HG03064 (cell line): ENCODE data around the gene KRTAP10-5.
"Not testable (repeated sequence)": the region's sequence is repeated elsewhere in the genome, so short reads cannot be mapped to it uniquely, and the experiment has no call there.

Experiments used
- ATAC-seq: cut with Tn5 transposase; IDR thresholded peaks from one replicate; pipeline ENCODE4 v1.9.1; 2021; ENCODE audit warnings: low read depth; ENCODE audit not compliant: unreplicated experiment

The KRTAP10-5 gene

DNA sequence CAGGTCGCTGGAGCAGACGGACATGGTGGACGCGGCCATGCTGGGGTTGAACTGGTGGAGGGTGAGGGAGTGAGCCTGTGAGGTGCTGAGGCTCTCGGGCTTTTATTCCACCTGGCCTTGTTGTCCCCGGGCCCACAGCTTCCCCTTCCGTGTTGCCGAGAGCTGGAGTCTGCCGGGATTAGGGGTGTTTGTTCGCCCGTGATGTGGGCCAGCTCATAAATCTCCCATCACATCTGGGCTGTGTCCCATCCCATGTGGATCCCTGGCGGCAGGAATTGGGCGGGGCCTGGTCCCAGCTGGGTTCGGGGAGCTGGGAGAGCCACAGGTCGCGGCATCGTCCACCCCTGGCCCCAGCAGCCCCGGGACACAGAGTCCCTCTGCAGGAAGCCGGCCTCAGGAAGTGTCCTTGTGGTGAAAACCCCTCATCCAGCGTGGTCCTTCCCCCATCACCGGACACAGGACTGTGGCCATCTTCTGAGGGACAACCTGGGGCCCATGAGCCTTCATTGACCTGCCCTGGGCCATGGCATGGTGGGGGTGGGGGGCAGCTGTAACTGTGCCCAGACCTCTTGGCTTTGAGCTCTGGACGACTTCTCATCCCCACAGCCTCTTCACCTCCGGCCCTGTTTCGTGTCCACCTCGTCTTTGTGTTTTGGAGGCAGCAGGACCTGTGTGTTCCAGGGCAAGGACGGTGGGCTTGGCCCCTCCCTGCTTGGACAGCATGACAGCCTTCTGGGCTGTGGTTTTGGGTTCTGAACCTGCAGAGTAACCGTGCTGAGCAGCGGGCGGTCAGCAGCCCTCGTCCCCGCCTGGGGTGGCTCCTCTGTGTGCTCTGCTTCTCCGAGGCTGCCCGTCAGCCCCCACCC lies 12.3 kb upstream of the KRTAP10-5 start, which contains the start of gene KRTAP10-6:
TSS of gene KRTAP10-6 (minus strand) at position 60 of the 866 bp plus-strand sequence. CDS start at position 39, 21 bp downstream.
- ATAC-seq, result no peak

DNA sequence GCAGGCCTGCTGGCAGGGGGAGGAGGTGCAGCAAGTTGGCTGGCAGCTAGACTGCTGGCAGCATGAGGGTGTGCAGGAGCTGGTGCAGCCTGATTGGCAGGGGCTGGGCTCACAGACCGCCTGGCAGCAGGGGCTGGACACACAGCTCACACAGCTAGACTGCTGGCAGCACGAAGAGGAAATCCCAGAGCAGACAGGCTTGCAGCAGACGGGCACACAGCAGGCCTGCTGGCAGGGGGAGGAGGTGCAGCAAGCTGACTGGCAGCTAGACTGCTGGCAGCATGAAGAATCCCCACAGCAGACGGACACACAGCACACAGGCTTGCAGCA lies 11.4 kb upstream of the KRTAP10-5 start:
- ATAC-seq, result not testable (repeated sequence)

DNA sequence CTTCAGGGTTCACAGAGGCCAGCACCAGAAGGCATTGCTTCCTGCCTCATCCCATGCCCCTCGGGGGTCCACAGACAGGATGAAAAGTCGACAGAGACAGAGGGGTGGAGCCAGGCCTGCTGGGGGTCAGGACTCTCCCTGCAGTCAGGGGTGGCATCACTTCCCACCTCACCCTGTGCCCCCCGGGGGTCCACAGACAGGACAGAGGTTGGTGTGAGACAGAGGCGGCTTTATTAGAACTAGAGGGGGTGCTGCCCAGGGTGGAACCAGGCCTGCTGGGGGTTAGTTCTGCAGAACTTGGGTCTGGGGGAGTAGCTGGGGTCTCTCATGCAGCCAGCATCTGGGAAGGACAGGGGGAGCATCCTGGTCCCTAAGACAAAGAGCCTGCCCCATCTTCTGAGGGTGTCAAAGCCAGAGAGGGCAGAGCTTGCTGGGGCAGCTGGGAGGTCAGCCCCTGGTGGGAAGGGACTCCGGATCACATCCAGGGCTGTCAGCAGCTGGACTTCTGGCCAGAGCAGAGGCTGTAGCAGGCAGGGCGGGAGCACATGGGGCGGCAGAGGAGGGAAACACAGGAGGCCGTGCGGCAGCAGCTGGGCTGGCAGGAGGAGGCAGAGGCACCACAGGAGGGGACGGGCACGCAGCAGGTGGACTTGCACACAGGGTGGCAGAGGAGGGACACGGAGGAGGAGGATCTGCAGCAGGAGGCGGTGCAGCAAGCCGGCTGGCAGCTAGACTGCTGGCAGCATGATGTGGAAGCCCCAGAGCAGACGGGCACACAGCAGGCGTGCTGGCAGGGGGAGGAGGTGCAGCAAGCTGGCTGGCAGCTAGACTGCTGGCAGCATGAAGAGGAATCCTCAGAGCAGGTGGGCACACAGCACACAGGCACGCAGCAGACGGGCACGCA lies 10.7 kb upstream of the KRTAP10-5 start:
- not testable (repeated sequence) for ATAC-seq

DNA sequence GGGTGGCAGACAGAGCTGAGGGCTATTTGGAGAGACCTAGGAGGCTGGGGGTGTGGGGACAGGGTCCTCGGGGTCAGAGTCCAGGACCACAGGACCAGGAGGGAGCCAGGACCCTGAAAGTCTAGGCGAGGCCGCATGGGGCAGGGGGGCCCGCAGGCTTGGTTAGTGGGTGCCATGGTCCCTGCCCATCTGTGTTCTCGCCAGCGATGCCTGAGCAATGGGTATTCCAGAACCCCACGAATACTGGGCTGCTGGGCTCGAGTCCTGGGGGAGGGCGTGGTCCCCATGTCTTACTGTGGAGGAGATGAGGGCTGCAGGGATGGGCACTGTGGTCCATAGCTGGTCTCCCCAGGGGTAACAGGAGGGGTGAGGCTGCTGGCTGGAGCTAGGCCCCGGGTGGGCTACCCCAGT lies 9.9 kb upstream of the KRTAP10-5 start:
- ATAC-seq, result no peak

DNA sequence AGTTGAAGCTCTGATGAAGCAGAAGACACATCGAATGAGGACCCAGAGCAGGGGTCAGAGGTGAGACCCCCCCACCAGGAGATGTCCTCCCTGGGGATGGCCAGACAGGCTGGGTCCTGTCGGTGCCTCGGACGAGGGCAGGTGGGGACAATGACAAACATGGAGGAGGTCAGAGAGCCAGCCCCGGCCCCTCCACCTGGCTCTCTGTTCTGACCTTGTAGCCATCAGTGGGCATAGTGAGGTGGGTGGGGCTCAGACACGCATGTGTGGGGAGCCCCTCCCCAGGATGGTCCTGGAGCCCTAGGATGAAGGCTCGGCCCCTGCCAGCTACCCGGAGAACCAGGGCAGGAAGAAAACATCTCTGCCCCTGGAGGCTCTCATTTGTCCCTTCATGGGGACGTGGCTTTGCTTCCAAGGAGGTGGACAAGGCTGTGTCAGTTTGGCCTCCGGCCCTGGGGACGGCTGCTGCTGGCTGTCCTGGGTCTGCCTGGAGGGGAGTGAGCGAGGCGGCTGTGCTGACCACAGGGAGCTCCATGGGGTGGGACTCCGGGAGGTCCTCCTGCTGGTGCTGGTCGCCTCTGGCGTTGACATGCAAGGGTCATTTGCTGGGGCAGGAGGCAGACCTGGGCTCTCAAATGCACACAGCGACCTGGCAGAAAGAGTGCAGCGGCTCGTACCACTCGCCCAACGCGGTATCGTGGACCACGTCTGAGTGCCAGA lies 9.3 kb upstream of the KRTAP10-5 start:
- no peak for ATAC-seq

DNA sequence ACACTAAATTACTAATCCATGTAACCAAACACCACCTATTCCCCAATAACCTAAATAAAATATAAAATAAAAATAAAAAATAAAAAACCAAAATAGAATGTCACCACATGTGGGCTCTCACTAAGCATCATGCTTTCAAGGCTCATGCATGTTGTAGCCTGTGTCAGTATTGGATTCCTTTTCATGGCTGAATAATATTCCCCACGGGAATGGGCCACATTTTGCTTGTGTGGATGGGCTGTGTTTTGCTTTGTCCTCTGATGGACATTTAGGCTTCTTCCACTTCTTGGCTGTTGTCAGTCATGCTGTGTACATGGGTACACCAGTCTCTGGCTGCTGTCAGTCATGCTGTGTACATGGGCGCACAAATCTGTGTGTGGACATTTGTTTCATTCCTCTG lies 8.7 kb upstream of the KRTAP10-5 start:
- no peak for ATAC-seq

DNA sequence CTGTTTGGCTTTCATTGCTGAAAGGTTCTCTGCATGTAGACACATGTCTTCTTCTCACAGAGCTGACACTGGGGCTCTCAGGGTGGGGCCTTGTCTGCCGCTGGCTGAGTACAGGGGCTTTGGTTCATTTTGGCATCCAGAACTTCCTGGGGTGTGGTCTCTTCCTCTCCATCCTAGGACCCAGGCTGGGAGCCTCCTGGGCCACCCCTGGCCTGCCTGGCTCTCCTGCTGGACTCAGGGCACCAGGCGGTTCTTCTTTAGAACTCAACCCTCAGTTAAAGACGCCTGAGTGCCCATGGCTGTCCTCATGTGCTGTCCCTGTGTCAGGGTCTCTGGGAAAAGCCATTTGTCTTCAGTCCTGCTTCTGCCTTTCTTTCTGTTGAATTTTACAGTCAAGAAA lies 5.5 kb upstream of the KRTAP10-5 start:
- no peak for ATAC-seq

DNA sequence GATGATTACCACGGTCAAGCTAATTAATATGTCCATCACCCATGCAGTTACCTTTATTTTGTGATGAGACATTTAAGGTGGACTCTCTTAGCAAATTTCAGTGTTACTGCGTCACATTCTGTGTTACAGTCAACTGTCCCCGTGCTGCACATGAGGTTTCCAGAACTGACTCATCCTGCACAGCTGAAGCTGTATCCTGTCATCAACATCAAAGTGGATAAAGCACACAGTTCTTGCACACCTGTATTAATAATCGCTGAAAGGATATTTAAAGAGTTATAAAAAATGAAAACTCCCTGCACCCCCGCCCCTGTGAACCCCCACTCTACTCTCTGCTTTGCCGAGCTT lies 3.4 kb upstream of the KRTAP10-5 start:
- no peak for ATAC-seq

DNA sequence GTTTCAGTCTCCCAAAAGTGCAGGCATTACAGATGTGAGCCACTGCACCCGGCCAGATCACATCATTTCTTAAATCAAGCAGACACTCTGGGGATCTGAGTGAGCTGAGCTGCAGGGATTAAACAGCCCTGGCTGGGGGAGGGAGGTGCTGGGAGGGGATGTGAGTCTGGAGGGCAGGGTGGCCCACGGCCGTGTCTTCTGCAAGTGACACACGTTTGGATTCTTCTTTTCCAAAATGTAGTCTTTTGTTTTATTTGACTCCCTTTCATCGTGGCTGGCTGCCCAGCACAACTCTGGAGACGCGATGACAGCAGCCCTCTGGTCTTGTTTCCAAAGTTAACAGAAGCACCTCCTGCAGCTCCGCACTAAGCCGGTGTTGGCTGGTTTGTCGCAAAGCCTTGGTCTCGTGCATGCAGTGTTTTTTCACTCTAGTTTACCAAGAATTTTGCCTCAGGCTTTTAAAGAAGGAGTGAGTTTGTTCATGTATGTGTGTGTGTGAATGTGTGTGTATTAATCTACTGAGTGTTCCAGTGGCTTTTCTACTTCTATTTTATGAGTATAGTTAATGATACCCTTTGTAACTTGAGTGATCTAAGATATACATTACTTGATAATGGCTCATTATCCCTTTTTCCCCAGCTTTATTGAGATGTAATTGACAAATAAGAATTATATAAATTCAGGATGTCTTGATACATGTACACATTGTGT lies 2.8 kb upstream of the KRTAP10-5 start:
- ATAC-seq, result no peak

DNA sequence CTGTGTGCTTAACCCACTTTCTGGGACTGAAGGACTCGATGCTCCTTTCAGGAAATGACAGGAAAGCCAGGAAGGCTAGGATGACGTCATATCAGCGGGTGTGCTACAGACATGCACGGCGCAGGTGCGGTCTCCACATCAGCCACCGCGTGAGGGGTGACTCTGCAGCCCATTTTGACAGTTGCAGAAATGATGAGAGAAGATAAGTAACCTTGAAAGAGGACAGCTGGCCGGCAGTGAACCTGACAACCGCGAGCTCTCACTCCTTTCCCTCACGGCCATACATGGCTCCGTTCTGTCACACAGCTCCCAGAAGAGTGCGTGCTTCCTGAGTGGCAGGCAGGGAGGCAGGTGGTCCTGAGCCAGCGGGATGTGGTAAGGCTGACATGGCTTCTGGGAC lies 1.7 kb upstream of the KRTAP10-5 start:
- ATAC-seq, result no peak

DNA sequence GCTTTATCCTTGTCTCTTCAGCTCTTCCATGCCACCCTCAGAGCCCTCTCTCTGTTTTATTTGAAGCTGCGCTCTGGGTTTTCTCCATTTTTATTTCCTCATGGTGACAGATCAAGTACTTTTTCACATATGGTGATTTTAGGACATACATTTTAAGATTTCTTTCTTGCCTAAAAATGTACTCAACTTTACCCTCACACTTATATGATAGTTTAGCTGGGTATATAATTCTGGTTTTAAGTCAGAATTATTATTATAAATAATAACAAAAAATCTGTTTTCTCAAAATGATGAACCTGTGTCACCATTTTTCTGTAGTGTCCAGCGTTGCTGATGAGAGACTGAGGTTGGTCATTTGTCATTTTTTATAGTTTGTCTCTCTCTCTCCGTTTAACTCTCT lies 754 bp upstream of the KRTAP10-5 start:
- ATAC-seq, result no peak

DNA sequence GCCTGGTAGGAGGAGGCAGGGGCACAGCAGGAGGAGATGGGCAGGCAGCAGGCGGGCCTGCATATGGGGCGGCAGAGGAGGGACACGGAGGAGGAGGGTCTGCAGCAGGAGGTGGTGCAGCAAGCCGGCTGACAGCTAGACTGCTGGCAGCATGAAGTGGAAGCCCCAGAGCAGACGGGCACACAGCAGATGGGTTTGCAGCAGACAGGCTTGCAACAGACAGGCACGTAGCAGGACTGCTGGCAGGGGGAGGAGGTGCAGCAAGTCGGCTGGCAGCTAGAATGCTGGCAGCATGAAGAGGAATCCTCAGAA lies 615 bp downstream of the KRTAP10-5 start:
- no peak for ATAC-seq

DNA sequence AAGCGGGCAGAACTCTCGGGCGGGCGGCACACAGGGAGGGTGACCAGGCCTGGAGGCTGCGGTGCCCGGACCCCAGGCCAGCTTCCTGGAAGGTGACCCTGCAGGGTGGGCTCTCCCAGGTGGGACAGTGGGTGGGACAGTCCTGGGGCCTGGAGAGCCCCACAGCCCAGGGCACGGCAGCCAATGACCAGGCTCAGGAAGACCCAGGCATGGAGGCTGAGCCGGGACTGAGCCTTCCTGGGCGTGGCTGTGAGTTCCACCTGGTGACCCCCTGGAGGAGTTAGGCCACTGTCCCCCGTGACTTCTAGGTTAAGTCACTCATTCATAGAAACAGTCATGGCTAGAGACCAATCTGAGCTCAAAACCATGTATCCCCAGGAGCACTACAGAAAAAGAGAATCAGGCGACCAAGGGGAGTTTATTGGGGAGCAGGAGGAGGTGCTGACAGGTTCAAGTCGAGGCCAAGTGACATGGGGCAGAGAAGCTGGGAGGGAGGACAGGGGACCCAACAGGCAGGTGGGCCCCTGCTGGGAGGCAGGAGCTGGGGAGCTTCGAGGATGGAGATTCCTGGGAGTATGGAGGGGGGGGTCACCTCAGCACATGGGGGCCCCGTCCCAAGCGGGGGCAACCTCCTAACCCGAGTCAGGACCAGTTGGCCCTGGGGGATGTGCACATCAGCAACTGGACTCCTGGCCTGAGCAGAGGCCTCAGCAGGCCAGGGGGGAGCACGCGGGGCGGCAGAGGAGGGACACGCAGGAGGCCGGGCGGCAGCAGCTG lies 1.2 kb downstream of the KRTAP10-5 start:
- ATAC-seq, result no peak

DNA sequence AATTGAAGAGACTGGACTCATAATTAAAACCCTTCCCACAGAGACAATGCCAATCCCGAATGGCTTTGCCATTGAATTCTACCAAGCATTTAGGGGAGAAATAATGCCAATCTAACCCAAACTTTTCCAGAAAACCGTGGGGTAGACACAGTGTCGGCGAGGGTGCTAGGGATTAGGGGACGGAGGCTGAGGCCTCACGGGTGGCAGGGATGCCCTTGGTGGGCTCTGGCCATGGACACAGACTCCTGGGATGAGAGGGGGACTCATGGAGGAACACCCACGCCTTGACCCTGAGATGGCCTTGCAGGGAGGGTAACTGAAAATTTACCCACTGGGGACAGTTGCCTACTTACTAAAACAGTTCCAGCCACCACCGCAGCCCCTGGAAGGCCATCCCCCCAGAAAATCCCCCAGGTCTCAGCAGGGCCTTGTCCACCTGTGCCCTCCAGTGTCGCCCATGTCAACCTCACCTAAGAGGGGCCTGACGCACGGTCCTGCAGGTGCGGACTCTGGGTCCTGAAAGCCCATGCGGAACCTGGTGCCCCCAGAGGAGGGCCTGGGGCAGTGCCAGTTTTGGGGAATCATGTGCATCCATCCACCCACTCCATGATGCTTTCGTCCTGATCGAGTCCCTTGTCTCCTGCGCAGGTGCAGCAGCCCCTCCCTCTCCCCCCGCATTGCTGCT lies 1.9 kb downstream of the KRTAP10-5 start:
- no peak for ATAC-seq

DNA sequence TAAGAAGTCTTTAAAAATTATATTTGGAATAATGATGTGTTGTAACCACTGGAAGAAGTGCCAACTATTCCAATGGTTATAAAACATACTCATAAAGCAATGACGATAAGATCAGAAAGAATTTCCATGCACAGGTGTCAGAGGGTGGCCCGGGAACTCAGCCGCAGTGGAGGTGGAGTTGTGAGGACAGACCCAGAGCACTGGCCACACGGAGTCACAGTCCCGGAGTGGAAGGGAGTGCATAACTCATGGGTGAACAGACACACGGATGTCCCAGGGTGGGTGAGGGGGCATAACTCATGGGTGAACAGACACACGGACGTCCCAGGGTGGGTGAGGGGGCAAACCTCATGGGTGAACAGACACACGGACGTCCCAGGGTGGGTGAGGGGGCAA lies 4.4 kb downstream of the KRTAP10-5 start:
- no peak for ATAC-seq

DNA sequence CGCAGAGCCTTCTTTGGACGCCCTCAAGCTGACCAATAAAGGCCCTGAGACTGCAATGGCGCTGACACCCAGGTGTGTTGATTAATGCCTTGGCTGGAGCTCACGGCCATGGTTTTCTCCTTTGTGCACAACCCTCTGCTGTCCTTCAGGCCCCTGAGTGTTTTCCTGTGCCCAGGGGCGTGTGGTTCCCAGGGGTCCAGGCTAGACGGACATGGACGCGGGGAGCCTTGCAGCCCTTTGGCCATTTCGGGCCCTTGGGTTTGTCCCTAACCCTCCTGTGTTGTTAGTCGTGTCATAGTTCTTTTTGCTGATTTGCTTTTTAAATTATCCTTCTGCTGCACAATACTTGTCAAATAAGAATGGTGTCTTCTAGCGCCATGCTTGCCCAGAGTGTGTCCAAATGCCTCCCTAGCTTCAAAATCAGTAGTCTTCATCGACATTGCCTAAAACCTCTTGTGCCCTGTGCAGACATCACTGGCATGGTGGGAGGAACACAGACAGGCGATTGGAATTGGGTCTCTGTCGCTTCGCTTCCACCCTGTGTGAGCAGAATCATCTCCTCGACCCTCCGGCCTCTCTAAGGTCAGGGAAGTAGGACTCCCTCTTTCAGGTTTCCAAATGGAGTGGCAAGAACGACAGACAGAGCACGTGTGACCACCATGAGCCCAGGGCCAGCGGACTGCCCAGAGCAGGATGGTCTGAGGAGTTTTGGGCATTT lies 4.9 kb downstream of the KRTAP10-5 start:
- ATAC-seq, result no peak

DNA sequence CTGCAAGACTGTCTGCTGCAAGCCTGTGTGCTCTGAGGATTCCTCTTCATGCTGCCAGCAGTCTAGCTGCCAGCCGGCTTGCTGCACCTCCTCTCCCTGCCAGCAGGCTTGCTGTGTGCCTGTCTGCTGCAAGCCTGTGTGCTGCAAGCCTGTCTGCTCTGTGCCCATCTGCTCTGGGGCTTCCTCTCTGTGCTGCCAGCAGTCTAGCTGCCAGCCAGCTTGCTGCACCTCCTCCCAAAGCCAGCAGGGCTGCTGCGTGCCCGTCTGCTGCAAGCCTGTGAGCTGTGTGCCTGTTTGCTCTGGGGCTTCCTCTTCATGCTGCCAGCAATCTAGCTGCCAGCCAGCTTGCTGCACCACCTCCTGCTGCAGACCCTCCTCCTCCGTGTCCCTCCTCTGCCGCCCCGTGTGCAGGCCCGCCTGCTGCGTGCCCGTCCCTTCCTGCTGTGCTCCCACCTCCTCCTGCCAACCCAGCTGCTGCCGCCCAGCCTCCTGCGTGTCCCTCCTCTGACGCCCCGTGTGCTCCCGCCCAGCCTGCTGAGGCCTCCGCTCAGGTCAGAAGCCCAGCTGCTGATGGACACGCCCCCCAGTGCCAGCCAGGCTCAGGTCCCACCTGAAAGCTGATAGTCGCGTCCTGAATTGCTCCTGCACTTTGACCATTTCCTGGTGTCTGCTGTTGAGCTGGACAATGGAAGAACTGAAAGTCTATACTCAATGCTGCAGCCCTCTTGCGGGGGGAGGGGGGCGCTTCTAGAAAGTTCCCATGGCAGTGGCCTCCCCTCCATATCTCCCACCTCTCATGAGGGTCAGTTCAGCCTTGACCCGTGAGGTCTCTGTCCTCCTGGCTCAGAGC lies 5.7 kb downstream of the KRTAP10-5 start:
- no peak for ATAC-seq
